Amniotic epithelial cell (primary cell): ENCODE results near the gene DENND1B.
A peak's percentile ranks its signal among the peaks of the same experiment; 100 is the strongest.

Source experiments
- DNase-seq: peaks from one replicate; pipeline ENCODE4 v3.0.0-alpha.2; 2010; ENCODE audit warnings: low read depth

The DENND1B gene

DNA sequence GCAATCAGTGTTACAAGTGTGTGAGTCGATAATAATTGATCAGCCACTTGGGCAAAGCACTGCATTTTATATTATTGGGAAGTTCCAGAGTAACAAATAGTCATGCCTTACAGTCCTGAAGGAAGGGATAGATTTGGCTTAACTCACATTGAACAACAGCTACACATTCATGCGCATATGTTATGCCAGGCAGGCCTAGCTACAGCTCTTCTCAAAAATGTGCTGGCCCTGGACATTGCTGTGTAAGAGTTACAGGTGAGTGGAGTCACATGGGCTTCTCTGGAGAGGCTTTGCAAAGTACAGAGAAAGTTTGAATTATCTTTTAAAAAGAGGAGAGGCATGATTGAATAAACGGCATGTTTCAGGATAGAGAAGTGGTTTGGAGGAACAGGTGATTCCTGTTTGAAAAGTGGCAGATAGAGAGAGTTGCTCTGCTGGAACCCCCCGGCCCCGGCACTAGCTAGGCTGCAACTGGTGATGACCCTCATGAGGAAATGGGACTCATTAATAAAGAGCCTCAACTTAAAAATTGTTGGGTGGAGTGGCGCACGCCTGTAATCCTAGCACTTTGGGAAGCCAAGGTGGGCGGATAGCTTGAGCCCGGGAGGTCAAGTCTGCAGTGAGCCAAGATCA, 306.6 kb downstream of the DENND1B start:
- no peak for DNase-seq

DNA sequence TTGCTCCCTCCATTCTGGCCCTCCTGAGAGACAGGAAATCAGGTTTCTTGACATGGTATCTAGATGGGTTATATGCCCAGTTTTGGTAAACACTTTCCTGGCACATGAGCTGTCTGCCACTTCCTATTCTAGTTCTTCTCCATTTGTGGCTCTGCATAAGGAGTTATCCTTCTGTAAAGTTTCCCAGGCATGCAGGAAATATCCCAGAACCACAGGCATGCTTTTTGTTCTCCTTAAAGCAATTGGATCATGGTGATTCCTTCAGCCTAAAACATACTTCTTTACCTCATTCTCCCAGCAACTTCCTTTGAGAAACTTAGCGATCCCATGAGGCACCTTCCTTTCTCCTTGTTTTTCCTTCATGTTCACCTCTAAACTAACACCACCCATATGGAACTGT, 307.4 kb downstream of the DENND1B start:
- peak; percentile 30 for DNase-seq

DNA sequence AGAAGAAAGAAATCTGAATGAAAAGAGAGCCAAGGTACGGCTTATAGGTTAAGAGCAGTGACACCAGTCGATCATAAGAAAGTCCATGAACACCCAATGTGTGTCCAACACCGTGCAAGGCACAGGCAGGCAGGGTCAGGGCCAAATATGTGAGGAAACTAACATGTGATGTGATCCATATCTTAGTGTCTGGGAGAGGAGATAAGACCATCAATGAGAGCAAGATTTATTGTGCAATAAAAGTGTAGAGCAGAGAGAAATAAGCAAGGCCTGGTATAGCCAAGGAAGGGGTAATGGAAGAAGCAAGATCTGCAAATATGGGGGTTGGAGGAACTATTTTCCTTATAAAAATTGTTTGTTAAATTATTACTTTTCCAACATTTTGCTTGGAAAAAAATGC, 308.5 kb downstream of the DENND1B start:
- DNase-seq: no peak

DNA sequence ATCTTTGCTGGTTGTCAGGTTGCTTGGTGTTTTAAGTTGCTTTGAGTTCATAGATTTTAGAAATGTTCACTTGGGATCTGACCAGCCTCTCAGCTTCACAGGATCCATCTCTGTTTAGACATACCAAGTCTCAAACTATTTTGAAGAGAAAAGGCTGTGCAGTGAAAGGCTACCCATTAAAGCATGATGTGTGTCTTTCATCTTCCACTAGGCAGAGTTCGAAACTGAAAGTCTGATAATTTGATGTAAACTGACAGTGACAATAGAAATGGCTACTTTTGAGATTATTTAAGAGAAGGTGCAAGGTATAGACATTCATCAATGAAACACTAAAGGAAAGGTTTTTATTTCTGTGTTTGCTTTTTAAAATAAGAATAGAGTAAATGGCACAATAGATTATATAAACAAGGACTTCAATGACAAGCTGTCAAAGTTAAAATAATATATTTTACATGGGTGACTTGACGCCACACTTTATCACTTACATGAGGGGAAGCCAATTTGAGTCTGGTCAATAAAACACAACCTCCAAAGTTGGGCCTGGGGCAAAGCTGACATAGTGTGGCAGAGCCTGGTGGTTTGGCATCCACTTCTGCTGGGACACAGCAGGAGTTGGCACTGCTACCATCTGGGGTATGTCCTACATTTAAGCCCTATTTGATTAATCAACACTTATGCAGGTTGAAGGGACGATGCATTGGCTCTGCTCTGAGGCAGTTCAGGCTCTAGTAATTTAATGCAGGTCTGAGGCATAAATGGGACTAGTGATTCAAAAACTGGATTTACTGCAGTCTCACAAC, 309.6 kb downstream of the DENND1B start:
- no peak for DNase-seq

DNA sequence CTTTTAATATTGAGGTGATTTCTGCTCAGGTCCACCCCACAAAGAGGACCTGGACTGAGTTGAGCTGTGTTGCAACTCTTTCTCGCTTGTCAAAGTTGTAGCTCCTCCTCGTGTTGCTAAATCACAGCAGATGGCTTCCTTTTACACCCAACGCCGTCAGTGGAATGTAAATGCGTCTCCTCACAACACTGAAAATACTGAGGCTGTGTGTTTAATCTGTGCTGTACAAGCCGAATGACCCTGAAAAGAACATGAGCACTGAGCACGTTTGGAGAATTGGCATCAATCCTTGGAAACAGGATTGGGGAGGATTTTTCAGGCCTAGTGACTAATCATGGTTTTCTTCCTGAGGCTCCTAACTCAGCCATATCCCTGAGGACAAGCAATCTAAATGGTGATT, 311.2 kb downstream of the DENND1B start:
- peak; percentile 83 for DNase-seq

DNA sequence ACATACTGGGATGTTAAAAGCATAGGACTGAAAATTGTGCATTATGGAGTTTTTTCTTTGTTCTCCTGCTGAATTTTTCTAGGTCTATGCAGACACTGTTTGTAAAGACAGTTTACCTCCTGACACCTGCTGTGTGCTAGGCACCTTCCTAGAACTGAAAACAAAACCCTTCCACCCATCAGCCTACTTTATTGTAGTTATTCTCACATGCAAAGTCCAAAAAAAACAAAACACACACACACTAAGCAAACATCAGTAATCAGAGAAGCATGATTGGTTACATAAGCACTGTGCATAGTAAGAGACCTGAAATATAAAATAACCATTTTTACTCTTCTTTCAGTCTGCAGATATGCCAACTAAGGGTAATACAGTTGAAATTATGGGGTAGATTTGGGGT, 312.1 kb downstream of the DENND1B start:
- no peak for DNase-seq

DNA sequence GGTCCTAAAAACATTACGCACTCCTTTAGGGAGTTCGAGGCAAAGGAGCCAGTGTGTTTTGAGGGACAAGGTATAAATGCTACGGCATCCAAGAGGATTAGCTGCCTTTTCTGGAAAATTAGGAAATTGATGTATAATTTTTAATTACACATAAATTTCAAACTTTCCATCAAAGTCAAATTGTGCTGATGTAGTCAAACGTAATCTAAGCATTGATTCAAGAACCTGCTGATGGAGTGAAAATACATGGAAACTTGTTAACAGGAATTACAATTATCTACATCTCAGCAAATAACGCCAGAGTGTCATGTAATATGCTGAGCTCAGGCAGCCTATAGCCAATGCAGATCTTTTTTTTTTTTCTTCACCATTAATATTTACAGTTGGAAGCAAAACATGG, 312.7 kb downstream of the DENND1B start:
- no peak for DNase-seq
